PC-3 (cell line): ENCODE results near the gene MYO3B.

Experiments
- EZH2 ChIP-seq: fragments of 300-600 bp; sonication (generic); IDR thresholded peaks from one replicate; pipeline ENCODE4 v1.6.1; 2017; ENCODE audit warnings: antibody characterized with exemption, mild to moderate bottlenecking, low read length; ENCODE audit not compliant: unreplicated experiment
- EZH2phosphoT487 ChIP-seq: fragments of 300-600 bp; sonication (generic); IDR thresholded peaks from 2 replicates; pipeline ENCODE4 v1.6.1; 2018; ENCODE audit warnings: mild to moderate bottlenecking, antibody characterized with exemption, low read length, borderline replicate concordance
- TF ChIP-seq, protein P1 (sequence below): fragments of 300-600 bp; sonication (generic); conservative IDR thresholded peaks from 2 replicates; pipeline ENCODE4 v1.5.1; 2017; ENCODE audit warnings: antibody characterized with exemption, low read depth, mild to moderate bottlenecking, low read length

DNA sequence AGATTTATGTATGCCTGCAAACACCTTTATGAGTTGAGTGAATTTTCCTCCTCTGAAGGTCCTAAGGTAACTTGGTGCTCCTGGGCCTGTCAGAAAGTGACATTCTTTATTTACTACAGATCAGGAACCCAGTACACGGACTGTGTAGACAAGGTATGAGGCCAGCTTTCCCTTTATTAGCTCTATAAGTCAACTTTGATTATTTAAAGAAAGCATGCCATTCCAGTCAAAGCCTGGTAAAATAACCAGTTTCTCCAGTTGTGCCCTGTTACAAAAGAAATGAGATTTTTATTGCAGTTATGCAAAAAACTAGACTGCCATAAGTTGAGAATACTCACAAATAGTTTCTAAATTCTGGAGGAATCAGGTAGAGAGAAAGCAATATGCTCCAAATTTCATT, 271.1 kb downstream of the MYO3B start:
- TF ChIP-seq, protein P1, sequence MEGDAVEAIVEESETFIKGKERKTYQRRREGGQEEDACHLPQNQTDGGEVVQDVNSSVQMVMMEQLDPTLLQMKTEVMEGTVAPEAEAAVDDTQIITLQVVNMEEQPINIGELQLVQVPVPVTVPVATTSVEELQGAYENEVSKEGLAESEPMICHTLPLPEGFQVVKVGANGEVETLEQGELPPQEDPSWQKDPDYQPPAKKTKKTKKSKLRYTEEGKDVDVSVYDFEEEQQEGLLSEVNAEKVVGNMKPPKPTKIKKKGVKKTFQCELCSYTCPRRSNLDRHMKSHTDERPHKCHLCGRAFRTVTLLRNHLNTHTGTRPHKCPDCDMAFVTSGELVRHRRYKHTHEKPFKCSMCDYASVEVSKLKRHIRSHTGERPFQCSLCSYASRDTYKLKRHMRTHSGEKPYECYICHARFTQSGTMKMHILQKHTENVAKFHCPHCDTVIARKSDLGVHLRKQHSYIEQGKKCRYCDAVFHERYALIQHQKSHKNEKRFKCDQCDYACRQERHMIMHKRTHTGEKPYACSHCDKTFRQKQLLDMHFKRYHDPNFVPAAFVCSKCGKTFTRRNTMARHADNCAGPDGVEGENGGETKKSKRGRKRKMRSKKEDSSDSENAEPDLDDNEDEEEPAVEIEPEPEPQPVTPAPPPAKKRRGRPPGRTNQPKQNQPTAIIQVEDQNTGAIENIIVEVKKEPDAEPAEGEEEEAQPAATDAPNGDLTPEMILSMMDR, result no peak
- TF ChIP-seq EZH2, result no peak
- no peak for TF ChIP-seq EZH2phosphoT487
